HPDE6-E6E7 (cell line): ENCODE results near the gene SORCS2.

ENCODE experiments used
- DNase-seq: peaks from one replicate; pipeline ENCODE4 v3.0.0; 2011; ENCODE audit warnings: missing footprints; ENCODE audit errors: extremely low spot score

The SORCS2 gene

DNA sequence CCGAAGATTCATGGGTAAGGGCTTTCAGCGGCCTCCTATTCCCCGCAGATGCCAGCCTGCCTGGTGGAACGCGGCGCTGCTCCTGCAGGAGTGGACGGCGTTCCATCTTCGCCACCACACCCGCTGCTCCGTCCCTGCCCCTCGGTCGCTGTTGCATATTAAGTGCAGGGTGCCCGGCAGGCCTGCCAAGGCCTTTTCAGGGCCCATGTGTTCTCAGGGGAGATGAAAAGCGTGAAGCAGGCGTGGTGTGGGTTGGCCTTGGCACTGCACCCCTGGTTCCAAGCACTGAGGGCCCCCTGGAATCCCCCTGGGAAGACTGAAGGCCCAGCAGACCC lies 52.0 kb downstream of the SORCS2 start:
- DNase-seq, result no peak

DNA sequence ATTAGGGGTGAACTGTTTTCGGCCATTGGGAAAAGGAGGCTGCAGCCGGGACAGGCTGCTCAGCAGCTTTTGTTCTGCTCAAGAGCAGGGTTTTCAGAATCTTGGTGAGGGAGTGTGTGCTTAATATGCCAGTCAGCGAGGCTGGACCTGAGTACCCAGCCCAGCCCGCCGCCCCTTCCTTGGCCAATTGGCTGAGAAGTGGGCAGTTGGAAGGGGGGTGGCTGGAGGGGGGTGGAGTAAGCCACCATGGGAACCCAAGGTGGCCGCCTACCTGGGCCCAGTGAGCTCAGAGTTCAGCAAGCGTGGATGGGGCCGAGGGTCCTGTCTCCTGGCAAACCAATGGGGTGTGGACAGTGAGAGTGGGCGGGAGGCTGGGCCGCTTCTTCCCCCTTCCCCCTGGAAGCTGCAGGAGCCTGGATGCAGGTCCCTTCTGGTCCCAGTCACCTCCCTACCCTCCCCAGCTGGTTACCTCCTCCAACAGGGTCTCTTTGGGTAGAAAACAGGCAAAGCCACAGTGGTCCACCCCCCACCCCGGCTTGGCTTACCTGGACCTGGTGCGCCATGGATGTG lies 52.5 kb downstream of the SORCS2 start:
- no peak for DNase-seq

DNA sequence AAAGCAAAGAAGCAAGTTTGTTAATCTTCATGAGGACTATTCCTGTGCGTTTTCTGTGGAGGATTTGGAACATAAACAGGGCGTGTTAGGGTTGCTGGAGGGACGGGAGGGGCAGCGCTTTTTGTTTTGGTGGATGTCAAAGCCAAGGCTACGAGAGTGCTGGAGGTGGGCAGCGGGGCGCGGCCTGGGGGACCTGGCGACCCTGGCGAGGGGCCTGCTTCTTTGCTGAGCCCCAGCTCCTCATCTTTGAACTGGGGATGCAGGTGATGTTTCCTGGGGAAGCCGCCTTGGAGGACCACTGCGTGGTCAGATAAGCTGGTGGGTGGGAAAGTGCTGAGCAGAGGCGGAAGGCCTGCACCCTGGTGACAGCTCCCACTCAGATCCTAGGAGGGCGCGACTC lies 55.2 kb downstream of the SORCS2 start:
- DNase-seq, result no peak

DNA sequence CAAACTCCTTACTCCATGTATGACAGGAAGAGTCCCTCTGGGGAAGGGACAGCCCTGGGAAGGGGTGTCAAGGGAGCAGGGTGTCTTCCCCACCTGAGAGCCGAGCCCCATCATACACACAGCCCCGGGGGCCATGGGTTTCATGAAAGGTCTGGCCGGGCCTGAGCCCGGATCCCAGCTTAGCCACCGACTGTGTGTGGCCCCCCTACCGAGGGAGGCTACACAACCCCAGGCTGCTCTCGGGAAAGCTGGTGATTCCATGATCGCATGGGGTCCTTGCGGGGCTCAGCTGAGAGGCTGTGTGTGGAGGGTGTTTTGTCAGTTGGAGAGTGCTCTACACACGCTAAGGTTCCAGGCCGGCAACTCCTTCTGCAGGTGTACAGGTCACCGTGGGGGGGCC lies 55.6 kb downstream of the SORCS2 start:
- no peak for DNase-seq

DNA sequence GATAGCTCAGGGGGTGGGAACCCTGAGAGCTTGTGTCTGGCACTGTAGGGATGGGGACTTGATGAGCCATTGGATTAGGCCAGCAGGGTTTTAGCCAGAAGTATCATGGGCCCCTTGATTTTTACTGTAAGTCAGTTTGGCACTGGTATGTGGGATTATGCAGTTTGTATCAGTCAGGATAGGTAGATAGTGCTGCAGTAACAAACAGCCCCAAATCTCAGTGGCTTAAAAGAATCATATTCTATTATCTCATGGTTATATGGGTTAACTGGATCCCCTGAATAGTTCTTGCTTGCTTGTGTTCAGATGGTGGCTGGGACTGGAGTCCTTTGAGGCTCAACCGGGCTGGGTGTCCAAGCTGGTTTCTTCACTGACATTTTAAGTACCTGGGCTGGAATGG lies 56.5 kb downstream of the SORCS2 start:
- DNase-seq, result no peak

DNA sequence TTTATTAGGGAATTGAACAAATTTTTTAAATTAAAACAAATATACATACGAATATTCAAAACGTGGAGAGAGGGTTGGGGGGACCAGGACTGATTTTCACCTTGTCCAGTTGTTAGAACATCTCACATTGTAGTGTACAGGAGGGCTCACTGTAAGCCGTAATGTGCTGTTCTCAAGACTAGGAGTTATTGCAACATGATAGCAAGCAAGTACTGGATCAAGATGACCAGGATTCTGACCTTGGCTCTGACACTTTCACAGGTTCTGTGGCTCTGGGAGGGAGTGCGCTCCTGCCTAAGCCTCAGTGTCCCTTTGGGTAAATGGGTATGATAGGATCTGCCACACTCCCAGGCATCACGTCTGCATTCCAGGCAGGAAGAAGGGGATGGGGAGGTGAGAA lies 59.0 kb downstream of the SORCS2 start:
- DNase-seq, result no peak

DNA sequence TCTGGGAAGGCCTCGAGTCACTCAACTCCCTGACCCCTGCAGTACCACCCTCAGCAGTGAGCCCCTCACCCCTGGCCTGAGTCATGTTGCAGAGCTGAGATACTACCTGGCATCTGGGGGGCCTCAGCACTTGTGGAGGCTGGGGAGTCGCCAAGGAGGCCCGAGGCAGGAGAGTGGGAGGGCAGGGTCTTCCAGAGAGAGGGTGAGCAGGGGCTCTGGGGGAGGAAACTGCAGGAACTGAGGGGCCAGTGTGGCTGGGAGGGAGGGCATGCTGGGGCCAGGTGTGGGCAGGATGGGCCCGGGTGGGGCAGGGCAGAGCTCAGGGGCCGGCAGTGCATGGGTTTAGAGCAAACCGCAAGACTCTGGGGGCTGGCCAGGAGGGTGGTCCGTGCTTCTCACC lies 59.7 kb downstream of the SORCS2 start:
- DNase-seq, result no peak

DNA sequence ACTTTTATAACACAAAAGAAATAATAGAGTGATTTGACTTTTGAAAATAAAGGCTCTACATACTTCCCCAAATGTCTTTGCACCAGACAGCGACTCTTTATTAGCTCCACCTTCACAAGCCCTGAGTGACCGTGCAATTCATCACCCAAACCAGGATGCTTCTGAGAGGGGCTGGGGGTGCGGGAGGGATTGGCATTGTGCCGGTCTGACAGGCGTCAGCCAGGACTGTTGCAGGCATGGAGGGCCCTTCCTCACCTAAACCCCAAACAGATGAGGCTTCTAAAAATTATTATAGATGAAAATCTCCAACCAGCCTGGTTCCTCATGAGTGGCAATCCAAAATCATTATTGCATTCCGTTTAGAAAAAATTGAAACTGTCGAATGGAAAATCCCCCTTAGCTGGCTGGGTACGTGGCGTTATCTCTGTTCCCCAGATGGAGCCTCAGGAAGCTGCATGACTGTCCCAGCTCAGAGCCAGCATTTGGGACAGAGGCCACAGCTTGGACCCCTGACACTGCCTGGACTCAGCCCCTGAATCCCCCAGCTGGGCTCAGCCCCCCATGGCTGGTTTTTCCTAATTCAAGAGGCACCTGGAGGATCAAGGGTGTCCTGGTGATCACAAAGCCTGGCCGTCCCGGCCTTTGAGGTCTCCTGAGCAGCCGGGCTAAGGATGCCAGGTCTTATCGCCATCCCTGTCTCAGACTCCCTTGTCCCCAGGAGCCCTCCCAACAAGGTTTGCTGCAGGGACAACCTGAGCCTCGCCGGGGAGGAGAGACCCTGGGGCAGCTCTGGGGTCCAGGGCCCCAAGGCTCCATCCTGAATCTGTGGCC lies 60.4 kb downstream of the SORCS2 start:
- DNase-seq, result no peak

DNA sequence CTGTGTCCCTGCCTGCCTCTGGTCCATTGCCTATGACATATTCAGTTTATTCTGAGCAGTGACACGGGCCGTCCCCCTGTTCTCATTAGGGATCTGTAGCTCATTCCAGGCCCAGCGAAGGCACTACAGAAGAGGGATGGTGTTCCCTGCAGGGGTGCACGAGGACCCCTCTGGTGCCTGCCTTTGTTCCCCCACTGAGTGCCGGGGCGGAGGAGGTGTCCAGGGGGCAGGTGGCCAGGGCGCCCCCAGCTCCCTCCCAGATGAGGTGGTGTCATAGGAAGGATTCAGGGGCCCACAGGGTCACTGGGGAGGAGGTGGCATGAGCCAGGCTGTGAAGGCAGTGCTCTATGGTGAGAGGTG lies 61.0 kb downstream of the SORCS2 start:
- DNase-seq, result no peak

DNA sequence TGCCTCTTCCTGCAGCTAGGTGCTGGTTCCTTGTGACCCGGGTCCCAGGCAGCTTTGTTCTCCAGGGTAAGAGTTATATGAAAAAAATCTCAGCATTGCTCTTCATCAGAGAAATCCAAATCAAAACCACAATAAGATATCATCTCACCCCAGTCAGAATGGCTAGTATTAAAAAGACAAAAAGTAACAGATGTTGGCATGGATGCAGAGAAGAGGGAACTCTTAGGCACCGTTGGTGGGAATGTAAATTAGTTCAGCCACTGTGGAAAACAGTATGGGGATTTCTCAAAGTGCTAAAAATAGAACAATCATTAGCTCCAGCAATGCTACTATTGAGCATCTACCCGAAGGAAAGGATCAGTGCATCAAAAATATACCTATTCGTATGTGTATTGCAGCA lies 61.5 kb downstream of the SORCS2 start:
- DNase-seq, result no peak

DNA sequence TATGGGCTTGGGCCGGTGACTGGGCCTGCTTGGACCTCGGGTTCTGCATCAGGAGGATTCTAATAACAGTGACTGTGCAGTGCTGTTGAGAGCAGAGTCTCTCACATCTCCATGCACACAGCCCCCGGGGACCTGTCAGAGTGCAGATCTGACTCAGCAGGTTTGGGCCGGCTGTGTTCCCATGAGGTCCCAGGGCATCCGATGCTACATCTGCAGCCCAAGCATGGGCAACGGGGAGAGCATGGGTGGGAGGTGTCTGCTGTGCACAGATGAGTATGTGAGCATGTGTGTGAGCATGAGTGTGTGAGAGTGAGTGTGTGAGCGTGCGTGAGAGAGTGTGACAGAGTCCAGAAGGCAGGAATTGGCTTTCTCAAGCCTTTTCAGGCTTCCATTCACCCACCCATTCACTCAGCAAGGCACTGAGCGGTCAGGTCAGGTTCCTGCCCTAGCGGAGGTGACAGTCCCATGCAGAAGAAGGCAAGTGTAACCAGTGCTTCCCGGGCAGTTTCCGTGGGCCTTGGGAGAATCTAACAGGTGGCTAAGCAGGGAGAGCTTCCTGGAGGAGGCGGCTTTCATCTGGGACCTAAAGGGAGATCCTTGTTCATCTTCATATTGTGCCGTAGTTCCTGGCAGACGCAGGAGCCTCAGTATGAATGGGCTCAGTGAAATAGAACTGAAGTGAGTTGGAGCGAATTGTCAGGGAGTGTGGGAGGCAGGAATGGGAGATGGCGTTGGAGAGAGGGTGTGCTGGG lies 62.6 kb downstream of the SORCS2 start:
- no peak for DNase-seq

DNA sequence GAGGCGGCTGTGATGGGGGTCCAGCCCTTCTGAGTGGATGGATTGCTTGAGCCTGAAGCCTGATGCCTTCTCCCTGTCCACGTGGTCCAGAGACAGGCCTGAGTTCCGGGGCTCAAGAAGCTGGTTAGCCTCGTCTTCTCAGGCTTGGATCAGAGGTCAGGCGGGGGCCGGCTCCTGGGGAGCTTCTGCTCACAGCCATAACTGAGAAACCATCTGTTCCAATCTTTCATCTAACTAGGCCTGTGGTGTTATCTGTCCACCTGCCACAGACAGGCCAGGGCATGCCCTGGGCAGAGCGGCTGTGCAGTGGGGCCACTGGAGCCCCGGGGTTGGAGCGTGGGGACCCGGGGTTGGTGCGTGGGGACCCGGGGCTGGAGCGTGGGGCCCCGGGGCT lies 63.1 kb downstream of the SORCS2 start:
- no peak for DNase-seq

DNA sequence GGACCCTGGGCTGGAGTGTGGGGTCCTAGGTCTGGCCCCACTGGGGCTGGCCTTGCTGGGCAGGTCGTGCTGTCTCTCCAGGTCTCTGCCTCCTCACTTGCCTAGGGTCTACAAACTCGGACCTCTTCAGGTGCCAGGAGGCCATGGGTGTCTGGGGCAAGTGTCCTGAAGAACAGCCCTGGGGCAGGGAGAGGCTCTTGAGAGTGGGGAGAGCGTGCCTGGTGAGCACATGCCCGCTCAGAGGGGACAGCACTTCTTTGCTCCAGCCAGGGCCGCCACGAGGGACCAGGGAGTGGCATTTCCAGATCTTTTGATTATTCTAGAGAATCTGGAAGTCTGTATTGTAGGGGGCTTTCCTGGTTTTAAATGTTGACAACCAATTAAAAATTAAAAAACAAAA lies 63.7 kb downstream of the SORCS2 start:
- no peak for DNase-seq

DNA sequence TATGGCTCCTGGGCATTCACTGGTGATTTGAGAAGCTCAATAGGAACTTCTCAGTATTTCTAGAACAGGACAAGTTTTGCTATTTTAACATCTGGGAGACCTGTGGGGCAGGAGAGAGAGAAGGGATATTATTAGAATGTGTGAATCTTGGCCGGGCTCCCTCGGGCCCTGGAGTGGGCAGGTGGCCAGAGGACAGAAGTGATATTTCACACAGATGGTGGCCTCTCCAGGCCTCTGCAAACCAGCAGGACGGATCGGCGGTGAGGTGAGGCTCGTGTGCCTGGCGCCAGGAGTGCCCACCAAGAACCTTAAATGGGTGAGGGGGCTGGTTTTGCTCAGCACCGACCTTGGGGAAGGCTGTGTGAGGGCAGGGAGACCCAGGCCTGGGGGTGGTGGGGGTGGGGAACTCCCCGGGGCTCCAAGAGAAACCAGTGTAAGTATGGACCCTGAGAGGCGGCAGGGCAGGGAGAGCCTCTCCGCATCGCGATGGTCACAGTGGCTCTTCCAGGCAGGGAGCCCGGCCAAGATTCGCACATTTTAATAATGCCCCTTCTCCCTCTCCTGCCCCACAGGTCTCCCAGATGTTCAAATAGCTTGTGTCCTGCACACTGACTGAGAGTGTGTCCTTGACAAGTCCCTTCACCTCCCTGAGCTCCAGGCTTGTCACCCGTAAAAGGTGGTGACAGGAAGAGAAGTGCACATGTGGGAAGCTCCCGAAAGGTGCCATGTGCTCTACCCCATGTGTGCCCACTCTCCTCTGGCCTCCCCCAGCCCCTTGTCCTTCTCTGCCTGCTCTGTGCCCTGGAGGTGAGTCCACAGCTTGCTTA lies 64.9 kb downstream of the SORCS2 start:
- DNase-seq, result no peak

DNA sequence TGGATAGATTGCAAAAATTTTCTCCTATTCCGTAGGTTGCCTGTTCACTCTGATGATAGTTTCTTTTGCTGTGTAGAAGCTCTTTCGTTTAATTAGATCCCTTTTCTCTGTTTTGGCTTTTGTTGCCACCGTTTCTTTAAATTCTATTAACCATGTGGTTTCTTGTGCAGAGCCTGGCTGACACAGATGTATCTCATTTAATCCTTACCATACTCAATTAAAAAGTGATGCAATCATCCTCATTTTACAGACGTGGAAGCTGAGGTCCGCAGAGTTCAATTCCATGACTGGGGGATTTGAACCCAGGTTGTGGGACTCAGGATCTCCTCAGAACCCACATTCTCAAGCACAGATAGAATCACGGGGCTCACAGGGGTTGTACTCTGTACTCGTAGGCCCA lies 66.7 kb downstream of the SORCS2 start:
- no peak for DNase-seq

DNA sequence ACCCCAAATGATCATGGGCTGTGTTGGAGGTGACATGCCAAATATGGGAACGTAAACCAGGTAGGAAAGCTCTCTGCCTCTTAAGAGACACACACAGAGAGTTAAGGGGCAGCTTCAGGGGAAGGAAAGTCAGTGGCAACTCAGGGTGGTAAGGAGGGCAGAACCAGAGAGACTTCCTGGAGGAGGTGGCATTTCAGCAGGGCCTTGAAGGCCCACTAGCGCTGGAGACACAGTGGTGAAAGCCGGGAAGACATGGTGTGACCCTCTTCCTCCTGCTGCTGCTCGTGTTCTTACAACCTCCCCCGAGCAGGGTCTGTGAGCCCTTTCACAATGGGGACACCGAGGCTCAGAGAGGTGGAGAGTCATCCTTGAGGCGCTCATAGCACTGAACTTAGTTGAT lies 68.2 kb downstream of the SORCS2 start:
- no peak for DNase-seq

DNA sequence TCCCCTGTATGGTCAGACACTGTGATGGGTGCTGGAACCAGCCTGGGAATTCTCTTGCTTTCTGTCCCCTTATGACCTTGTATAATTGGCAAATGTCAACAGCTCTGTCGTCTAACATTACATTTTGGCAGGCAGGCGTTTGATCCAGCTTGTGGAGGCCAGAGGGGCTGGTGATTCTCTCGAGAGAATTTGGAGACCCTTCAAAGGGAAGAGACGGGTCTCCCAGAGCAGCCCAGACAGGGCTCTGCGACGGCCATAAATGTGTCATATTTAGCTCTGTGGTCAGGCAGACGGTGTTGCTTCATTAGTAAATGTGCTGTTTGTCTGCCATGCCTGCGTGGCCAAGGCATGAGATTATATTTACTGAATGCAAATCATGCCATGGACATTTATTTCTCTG lies 68.7 kb downstream of the SORCS2 start:
- no peak for DNase-seq

DNA sequence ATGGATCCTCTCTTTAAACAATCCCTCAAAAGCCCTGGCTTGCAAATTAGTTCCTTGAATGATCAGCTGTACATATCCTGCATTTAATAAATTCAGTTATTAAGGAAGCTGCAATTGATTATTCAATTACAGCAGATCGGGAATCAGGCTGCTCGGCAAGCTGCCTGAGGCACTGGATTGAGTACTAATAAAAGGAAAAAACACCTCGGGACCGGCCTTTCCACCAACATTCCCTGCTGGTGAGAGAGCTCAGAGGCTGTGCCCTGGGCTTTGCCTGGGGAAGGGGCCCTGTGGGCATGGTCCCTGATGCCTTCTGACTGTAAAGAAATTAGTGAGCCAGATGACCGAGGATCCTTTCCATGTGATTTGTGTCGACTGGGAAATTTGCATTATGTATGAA lies 69.2 kb downstream of the SORCS2 start:
- DNase-seq, result no peak

DNA sequence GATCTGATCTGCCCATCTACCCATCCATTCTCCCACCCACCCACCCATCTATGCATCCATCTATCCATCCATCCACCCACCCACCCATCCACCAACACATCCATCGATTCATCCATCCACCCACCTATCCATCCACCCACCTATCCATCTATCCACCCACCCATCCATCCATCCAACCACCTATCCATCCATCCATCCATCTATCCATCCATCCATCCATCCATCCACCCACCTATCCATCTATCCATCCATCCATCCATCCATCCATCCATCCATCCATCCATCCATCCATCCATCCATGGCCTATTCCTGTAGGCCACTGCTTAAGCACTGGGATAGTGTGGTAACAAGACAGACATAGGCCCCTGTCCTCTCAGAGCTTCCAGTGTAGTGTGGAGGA lies 69.8 kb downstream of the SORCS2 start:
- DNase-seq, result no peak

DNA sequence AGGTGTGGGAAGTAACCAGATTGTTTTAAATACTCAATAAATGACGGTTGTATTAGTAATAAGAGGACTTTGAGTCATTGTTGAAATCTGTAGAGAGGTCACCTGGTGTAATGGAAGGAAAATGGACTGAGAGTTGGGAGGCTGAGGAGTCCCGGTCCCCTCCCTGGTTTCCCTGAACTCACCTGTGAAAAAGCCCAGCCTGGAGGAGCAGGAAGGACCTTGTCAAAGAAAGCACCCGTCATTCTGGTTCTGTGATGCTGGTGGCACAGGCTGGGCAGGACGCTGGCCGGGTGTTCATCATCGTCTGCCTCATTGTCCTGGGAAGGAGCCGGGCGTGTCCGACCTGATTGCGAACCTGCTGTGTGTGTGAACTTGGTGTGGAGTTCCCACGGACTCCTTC lies 70.8 kb downstream of the SORCS2 start:
- peak; percentile 58 for DNase-seq

DNA sequence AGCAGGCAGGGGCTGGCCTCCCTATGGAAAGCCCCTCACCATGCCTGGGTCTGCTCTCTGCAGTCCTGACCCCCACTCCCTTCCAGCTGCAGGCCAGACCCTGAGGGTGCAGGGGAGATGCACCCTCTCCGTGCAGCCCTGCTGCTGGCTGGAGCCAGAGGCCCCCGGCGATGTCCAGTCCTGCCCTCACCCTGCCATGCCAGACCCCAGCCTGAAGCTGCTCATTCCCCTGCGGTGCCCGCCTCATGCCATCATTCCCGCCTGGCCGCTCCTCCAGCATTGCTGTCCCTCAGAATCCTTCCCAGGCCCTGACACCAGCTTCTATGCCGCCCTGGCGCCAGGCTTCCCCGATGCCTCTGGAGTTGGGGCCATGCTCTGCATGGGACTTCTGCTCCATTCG lies 72.4 kb downstream of the SORCS2 start:
- no peak for DNase-seq

DNA sequence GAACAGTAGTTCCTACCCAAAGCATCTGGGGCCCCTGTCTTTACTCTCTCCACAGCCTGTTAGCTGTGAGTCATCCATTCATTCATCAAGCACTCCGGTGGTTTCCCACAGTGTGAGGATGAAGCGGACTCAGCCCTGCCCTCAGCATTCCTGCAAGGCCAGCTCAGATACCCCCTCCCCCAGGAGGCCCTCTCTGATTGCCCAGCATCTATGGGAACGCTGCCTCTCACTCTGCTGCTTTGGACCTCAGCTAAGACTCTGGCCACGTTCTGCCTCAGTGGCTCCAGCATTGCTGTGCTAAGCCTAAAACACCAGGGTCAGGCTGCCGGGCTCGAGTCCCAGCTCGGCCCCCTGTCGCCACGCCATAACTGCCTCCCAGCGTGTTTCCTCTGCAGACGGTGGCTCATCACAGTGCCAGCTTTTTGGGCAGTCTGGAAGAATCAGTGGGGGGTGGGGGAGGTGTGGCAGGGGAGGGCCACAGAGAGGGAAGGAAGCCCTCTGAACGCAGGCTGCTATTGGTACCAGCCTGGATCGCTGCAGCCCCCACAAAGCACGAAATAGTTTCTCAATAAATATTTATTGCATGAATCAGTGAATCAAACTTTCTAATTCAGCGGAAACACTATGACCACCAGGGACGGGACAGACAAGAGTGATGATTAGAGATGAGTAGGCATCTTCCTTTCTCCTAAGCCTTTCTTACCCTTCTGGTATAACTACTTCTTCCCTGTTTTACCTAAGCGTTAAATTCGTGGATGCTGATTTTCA lies 74.4 kb downstream of the SORCS2 start:
- peak; percentile 35 for DNase-seq
